Stimulated activated CD8-positive, alpha-beta memory T cell treated with anti-CD3 and anti-CD28 coated beads, Interleukin-15, amount 100 ng/mL, for 1 hour (primary cell): ENCODE results near the gene VPS13D.
A peak's percentile ranks its signal among the peaks of the same experiment; 100 is the strongest.
"Not testable (repeated sequence)": the region's sequence is repeated elsewhere in the genome, so short reads cannot be mapped to it uniquely, and the experiment has no call there.

Source experiments
- DNase-seq: peaks from one replicate; pipeline ENCODE4 v3.0.0-alpha.2; 2020; ENCODE audit warnings: low read depth

VPS13D gene

DNA sequence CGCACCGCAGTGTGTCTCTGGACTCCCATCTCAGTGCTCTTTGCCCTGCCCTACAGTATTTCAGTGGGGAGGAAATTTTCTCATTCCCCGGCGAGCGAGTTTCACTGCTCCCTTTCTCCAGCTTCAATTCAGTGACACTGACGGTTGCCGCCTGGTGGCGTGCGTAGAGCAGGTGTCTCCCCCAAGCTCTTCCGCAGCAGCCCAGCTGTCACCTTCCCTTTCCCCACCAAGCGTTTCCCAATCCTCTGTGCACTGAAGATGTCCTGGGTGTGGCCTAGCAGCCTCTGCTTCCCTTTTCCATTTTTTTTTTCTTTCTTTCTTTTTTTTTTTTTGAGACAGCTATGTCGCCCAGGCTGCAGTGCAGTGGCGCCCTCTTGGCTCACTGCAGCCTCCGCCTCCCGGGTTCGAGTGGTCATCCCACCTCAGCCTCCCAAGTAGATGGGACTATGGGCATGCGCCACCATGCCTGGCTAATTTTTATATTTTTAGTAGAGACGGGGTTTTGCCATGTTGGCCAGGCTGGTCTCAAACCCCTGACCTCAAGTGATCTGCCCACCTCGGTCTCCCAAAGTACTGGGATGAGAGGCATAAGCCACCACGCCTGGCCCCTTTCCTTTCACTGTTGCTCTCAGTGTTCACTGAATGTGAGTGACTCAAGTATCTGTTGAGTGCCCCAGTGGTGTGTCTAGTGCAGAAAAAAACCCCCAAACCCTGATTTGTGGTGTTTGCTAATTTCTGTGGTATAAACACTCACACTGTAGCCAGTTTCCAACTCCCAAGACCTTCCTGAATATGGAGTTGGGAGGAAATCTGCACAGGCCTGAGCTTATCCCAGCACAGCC lies 33.0 kb upstream of the VPS13D start:
- no peak for DNase-seq

DNA sequence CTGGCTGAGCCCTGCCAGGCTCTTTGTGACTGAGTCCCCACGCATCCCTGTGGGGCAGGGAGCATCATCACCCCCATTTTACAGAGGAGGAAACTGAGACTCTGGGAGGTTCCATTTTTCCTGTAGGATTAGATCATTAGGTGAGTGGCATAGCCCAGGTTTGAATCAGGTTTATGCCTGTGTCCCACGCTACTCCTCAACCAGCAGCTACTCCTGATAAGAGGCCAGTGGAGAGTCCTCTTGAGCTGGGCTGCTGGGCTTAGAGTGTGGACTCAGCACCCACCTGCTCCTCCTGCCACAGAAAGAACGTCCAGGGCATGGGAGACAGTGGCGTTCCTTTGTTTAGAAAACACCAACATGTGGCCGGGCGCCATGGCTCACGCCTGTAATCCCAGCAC lies 32.3 kb upstream of the VPS13D start:
- no peak for DNase-seq

DNA sequence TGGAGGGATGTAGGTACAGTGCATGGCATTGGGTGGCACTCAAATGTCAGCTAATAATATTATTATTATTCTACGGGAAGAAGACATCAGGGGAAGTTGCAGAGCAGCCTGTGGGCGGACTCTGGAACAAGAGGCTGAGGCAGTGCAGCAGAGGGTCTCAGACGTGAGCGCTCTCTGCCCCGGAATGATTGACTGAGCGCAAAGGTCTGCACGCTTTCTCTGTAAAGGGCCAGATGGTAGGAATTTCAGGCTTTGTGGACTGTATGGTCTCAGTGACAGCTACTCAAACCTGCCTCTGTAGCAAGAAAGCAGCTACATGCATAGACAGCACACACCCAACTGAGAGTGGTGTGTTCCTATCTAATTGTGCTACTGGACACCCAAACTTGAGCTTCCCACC lies 29.6 kb upstream of the VPS13D start:
- DNase-seq: no peak

DNA sequence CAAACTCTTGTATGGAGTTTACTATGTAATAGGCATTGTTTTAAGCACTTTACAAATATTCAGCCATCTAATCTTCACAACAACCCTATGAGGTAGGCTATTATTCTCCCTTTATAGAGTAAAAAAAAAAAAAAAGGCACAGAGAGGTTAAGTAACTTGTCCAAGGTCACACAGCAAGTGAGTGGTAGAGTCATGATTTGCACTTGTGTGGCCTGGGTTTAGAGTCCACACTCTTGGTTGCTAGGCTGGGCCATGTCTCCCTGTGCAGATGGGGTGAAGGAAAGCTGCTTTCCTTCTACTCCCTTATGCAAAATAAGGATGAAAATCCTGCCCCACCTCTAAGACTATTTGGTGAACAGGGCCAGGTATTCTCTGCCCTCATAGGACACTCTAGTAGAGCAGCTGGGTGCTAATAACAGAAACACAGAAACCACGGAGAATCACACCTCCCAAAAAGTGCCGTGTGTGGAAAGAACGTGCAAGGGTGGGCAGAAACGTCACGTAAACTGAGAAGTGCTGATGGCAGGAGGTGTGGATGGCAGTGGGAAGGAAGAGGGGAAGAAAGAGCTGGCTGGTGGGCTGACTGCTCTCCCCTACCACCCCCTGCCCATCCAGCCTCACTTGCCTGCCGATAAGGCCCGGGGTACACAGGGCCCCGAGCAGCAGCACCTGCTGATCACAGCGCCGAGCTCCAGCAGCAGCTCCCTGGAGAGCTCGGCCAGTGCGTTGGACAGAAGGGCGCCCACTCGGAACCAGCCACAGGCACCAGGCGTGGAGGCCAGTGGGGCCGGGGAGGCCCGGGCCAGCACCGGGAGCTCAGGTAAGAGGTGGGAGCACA lies 28.3 kb upstream of the VPS13D start:
- no peak for DNase-seq

DNA sequence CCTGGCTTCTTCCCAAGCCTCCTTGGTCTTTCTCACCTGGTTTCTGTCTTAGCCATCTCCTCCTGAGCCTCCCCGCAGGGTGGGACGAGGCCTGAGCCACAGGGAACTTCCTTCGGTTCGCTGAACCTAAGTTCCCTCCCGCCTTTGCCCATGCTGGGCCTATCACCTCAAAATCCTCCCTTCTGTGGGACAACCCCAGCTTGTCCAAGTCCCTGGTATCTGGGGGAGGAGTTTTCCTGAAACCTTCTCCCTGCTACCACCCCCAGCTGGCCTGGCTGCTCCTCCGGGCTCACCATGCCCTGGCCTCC lies 27.7 kb upstream of the VPS13D start:
- no peak for DNase-seq

DNA sequence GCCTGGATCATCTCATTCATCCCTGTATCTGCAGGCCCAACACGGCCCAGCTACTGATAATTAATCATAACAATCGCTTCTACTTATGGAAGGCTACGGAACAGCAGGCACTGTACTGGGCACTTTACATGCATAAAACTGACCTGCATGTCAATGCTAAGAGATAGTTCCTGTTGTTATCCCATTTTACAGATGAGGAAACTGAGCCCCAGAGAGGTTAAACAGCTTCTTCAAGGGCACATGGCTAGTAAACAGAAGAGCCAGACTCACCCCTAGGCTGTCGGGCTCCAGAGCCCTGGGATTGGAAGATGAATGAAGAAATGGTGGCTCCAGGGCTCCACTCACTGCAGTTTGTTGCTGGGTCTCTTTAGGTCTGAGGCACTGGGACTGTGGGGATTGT lies 27.3 kb upstream of the VPS13D start:
- DNase-seq: no peak

DNA sequence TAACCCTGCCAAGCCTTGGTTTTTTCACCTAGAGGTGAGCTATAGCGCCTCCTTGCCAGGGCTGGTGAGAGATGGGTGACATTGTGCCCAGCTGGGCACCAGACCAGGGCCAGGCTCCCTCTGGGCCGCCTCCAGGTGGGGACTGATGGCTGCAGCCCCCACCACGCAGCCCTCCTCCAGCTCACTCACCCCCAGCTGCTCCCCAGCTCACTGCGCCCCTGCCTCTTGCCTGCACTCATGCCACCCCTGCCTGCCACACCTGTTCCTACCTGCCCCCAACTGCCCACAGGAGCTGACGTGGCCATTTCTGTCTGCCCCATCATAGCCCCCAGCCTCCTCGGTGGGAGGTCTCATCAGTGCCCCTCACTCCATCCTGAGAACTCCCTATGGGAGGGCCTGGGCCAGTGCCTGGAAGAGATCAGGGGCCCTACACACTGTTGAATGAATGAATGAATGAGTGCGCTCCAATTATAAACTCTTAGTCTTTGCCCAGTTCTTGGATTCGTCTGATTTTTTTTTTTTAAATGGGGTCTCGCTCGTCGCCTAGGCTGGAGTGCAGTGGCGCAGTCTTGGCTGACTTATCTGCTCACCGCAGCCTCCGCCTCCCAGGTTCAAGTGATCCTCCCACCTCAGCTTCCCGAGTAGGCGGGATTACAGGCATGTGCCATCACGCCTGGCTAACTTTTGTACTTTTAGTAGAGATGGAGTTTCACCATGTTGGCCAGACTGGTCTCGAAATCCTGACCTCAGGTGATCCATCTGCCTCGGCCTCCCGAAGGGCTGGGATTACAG lies 26.4 kb upstream of the VPS13D start:
- no peak for DNase-seq

DNA sequence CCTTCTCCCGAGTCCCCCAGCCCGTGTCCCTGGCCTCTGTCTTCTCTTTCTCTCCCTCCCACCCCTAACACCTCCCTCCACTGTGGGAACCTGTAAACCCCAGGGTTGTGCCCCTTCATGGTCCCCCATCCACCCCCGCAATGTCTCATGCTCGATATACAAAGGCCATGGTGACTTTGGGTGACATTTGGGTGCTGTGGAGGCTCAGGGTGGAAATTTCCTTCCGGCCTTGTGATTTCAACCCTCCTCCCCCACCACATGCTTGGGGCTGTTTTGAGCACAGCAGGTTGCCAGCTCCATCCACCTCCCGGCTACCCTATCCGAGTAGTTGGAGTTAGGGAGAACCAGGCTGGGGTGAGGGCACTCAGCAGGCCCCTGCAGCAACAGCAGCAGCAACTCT lies 25.7 kb upstream of the VPS13D start:
- DNase-seq: no peak

DNA sequence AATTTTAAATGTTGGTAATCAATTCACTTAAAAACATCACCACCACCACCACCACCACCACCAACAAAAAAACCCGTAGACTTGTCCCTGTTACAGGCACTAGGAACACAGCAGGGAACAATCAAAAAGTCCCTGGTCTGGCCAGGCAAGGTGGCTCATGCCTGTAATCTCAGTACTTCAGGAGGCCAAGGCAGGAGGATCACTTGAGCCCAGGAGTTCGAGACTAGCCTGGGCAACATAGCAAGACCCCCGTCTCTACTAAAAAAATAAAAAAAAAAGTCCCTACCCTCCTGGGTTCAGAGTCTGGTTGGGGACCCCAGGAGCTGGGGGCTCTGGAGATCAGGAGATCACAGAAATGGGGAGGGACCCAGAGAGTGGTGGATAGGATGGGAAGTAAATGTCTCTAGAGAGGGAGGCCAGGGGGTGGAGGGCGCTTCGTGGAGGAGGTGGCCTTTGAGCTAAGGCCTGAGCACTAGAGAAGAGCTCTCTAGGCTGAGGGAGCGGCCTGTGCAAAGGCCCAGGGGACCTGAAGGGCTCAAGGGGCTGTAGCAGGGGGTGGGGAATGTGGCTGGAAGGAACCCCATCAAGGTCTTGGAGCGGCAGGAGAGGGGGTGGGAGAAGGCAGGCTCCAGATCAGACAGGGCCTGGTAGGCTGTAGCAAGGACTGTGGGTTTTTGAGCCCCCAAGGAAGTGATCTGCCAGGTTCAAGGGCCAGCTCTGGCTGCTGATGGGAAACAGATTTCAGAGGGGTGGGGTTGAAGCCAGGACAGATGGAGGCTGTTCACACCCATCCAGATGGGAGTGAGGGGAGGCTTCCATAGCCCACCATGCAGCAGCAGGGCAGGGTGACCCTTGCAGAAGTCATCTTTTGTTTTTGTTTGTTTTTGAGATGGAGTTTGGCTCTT lies 24.8 kb upstream of the VPS13D start:
- no peak for DNase-seq

DNA sequence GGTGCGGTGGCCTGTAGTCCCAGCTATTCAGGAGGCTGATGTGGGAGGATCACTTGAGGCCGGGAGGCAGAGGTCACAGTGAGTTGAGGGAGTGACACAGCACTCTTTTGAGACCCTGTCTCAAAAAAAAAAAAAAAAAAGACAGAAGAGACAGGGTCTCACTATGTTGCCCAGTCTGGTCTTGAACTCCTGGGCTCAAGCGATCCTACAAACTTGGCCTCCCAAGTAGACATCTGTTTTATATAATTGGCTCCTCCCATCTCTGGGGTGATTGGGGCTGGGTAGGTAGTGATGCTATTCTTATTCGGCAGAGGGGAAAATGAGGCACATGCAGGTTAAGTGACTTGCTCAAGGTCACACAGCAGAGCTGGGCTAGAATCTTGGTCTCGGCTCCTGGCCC lies 23.6 kb upstream of the VPS13D start:
- DNase-seq: no peak

DNA sequence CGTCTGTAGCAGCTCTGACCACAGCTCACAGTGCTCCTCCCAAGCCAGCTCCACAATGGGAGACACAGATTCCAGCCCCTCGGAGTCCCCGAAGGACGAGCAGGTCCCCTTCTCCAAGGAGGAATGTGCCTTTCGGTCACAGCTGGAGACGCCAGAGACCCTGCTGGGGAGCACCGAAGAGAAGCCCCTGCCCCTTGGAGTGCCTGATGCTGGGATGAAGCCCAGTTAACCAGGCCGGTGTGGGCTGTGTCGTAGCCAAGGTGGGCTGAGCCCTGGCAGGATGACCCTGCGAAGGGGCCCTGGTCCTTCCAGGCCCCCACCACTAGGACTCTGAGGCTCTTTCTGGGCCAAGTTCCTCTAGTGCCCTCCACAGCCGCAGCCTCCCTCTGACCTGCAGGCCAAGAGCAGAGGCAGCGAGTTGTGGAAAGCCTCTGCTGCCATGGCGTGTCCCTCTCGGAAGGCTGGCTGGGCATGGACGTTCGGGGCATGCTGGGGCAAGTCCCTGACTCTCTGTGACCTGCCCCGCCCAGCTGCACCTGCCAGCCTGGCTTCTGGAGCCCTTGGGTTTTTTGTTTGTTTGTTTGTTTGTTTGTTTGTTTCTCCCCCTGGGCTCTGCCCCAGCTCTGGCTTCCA lies 22.9 kb upstream of the VPS13D start:
- no peak for DNase-seq

DNA sequence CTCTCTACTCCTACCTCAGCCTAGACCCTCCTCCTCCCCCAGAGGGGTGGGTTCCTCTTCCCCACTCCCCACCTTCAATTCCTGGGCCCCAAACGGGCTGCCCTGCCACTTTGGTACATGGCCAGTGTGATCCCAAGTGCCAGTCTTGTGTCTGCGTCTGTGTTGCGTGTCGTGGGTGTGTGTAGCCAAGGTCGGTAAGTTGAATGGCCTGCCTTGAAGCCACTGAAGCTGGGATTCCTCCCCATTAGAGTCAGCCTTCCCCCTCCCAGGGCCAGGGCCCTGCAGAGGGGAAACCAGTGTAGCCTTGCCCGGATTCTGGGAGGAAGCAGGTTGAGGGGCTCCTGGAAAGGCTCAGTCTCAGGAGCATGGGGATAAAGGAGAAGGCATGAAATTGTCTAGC lies 21.6 kb upstream of the VPS13D start:
- DNase-seq: no peak

DNA sequence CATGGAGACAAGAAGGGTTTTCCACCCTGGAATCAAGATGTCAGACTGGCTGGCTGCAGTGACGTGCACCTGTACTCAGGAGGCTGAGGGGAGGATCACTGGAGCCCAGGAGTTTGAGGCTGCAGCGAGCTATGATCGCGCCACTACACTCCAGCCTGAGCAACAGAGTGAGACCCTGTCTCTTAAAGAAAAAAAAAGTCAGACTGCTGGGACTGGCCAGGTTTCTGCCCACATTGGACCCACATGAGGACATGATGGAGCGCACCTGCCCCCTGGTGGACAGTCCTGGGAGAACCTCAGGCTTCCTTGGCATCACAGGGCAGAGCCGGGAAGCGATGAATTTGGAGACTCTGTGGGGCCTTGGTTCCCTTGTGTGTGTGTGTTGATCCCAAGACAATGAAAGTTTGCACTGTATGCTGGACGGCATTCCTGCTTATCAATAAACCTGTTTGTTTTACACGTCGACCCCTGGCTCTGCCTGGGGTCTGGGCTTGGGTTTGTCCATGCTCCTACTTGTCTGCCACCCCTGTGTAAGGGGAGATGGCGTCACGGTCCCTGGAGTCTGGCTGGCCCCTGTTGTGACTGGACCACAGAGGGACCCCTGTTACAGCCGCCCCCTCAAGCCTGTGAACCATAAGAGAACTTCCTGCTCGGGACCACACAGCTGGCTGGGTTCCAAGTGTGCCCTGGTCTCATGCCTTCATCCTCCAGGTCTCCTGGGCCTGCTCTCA lies 20.9 kb upstream of the VPS13D start:
- DNase-seq: peak; percentile 87

DNA sequence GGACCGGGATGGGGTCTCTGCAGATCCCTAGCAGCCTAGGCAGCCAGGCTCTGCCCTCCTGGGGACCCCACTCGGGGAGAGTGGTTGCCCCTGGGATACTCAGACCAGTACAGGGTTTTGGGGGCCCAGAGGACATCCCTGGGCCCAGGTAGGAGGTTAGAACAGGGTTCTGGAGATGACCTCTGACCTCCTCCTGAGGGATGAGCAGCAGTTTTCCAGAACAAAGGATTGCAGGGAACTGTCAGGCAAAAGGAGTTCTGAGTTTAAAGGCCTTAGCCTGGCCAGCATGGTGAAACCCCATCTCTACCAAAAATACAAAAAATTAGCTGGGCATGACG lies 20.4 kb upstream of the VPS13D start:
- no peak for DNase-seq

DNA sequence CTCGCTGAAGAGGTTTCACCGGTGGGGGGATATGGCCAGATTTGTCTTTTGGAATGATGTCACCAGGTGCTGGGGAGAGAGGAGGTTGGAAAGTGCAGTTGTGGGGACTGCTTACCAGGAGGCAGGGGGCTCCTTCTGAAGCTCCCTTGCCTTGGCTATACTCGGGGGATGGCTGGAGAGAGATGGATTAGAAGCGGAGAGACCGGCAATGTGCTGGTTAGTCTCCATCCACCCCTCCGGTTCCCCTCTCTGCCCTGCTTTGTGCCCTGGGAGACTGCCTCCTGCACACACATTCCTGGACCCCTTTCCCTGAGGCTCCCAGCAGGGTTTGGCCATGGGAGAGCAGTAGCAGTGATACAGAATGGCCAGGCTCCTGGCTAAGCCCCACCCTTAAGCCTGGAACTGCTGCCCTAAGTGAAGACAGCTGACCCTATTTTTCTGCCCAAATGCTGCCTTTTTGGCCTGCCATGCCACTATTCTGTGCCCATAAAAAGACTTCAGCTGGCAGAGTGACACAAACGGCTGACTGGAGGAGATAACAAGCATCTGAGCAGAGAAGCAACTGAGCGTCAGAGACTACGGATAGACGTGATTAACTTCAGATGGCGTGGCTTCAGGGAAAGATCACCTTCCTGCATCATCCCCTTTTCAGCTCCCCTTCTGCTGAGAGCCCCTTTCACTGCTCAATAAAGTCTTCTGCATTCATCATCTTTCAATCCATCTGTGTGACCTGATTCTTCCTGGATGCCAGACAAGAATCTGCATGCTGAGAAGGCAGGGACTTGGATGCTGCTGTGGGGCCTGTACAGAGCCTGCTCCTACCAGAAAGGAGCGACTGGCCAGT lies 14.5 kb upstream of the VPS13D start:
- DNase-seq: no peak

DNA sequence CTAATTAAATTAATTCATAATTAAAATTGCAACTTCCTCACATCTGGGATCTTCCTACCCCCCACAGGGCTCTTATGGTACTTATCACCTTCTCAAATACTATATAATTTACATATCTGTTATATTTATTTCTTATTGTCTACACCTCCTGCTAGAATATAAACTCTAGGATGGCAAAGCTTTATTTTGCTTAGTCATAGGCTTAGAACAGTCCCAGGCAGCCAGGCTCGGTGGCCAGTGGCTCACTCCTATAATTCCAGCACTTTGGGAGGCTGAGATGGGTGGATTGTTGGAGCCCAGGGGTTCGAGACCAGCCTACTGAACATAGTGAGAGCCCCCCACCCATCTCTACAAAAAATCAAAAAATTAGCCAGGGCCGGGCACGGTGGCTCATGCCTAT lies 10.0 kb upstream of the VPS13D start:
- no peak for DNase-seq

DNA sequence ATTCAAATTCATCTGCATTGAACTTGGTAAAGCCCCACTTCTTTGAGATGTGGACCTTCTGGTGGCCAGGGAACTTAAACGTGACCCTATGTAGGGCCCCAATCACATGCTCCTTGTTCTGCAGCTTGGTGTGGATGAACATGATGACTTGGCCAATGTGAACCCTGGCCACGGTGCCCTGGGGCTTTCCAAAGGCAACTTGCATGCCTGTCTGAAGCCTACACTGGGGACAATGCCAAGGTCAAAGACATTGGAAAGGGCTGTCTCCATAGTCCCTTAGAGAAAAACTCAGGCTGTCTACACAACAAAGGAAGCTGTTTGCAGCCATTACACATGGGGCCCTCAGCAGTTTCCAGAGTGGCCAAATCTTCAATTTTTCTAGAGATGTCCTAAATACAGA lies 8.9 kb upstream of the VPS13D start:
- DNase-seq: no peak

DNA sequence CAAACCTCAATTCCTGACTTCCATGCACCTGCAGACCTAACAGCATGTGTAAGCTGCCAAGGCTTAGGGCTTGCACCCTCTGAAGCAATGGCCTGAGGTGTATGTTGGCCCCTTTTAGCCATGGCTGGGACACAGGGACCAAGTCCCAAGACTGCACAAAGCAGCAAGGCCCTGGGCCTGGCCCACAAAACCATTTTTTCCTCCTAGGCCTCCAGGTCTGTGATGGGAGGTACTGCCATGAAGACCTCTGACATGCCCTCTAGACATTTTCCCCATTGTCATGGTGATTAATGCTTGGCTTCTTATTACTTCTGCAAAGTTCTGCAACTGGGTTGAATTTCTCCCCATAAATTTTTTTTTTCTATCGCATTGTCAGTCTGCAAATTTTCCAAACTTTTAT lies 7.1 kb upstream of the VPS13D start:
- not testable (repeated sequence) for DNase-seq

DNA sequence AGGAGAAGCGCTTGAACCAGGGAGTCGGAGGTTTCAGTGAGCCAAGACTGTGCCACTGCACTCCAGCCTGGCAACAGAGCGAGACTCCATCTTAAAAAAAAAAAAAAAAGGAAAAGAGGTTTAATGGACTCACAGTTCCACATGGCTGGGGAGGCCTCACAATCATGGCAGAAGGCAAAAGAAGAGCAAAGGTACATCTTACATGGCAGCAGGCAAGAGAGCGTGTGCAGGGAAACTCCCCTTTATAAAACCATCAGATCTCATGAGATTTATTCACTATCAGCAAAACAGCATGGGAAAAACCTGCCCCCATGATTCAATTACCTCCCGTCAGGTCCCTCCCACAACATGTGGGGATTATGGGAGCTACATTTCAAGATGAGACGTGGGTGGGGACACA lies 5.7 kb upstream of the VPS13D start:
- DNase-seq: not testable (repeated sequence)

DNA sequence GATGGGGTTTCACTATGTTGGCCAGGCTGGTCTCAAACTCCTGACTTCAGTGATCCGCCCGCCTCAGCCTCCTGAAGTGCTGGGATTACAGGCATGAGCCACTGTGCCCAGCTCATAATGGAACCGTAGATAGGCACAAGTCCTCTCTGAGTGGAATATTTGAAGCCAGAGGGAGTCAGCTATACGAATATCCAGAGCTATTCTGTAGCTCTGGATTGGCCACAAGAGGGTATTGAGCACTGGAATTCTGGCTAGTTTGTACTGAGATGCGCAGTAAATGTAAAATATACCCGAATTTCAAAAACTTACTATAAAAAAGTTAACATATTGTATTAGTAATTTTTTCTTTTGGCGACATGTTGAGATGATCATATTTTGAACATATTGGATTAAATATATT lies 851 bp upstream of the VPS13D start:
- DNase-seq: no peak
